Measurements from ENCODE around the gene DENND1A.

Gene DENND1A

DNA sequence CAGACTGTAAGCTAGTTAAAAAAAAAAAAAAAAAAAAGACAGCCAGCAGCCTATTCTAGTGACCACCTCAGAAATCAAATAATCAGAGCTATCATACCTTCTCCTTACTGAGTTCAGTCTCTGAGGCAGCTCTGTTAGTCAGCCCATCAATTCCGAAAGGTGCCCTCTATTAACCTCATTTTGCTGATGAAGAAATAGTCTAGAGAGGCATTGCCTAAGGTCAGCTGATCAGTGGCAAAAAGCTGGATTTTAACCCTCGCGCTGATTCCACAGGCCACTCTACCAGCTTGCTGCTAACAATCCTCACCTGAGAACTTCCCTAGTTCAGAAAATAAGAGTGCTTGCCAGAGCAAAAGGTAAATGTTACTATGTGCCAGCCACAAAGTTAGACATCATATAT, 172.0 kb downstream of the DENND1A start:
- TF ChIP-seq, protein P1, sequence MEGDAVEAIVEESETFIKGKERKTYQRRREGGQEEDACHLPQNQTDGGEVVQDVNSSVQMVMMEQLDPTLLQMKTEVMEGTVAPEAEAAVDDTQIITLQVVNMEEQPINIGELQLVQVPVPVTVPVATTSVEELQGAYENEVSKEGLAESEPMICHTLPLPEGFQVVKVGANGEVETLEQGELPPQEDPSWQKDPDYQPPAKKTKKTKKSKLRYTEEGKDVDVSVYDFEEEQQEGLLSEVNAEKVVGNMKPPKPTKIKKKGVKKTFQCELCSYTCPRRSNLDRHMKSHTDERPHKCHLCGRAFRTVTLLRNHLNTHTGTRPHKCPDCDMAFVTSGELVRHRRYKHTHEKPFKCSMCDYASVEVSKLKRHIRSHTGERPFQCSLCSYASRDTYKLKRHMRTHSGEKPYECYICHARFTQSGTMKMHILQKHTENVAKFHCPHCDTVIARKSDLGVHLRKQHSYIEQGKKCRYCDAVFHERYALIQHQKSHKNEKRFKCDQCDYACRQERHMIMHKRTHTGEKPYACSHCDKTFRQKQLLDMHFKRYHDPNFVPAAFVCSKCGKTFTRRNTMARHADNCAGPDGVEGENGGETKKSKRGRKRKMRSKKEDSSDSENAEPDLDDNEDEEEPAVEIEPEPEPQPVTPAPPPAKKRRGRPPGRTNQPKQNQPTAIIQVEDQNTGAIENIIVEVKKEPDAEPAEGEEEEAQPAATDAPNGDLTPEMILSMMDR (IDR thresholded peaks at IDR 0.05; ENCODE audit: control insufficient read depth, extremely low read depth, insufficient read depth) = no peak
- DNase-seq (ENCODE audit: low read depth) = no peak
- no peak overlapping the region for H3K4me3 ChIP-seq (ENCODE audit: low read depth, low read length)

DNA sequence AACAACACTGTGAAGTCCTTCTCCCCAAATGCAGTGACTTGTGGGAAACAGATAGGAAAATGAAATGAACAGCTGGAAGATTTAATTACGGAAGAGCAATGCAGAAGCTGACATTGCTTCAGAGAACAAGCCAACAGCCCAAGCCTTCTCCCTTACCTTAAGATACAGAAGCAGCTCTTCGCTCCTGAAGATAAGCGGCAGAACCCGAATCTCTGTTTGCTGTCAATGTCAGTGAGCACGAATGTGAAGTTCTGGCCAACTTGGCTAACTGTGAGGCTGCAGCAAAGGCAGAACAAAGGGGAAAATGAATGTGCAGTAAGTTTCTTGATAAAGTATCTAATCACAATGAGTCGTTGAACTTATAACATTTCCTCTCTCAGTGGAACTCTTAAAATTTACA, 172.4 kb downstream of the DENND1A start:
- H3K4me3 ChIP-seq (ENCODE audit: low read depth, low read length) = no peak overlapping the region
- TF ChIP-seq, protein P1 (IDR thresholded peaks at IDR 0.05; ENCODE audit: control insufficient read depth, extremely low read depth, insufficient read depth) = no peak
- no peak for DNase-seq (ENCODE audit: low read depth)

DNA sequence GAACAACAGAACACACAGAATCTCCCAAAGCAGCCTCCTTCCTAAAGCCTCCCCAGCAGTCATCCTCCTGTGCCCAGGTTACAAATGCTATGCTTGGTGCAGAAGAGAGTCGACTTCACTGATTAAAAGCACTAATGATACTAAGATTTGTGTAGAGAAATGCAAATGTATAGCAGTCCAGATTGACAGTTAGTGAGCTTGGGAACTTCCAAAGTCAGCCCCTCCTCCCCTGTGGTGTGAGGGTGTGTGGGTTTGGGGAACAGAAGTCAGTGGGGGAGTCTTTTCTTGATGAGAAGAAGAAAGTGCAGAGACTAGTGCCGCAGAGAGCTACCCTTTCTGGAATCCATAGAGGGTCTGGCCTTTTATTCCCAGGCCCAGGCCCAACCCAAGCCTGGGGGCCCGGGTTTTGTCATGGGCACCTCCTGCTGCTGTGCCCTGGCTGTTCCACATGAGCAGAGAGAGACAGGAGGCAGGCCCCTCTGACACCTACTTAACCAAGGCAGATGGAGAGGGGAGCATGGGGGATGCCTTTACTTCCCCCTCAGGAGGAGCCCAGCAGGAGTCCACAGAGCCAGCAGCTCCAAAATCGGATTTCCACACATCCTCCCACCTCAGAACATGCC, 173.3 kb downstream of the DENND1A start:
- TF ChIP-seq, protein P1 (IDR thresholded peaks at IDR 0.05; ENCODE audit: control insufficient read depth, extremely low read depth, insufficient read depth) = no peak
- H3K4me3 ChIP-seq (ENCODE audit: low read depth, low read length) = no peak overlapping the region

DNA sequence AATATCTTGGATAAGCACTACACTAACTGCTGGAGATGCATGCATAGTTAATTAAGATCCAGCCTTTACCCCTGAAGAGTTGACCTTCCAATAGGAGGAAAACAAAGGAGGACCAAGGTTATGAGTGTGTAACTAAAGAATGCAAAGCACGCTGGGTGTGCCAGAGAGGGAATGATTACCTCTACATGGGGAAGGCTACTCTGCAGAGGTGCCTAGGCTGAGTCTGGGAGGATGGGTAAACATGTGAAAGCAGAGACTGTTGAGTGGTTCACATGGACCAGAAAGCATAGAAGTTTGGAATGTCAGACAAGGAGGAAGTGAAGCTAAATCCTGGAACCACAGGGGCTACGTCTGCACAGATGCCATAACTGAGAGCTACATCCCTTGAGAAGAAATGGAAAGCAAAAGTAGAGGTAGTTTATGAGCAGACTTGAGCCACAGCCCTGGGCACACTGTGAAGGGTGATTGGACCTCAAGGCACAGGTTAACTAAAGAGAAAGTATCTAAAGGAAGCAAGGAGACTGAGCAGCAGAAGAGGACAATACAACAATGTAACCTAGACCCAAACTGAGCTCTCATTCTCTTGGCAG, 176.2 kb downstream of the DENND1A start:
- TF ChIP-seq, protein P1 (IDR thresholded peaks at IDR 0.05; ENCODE audit: control insufficient read depth, extremely low read depth, insufficient read depth) = no peak
- DNase-seq (ENCODE audit: low read depth) = no peak

More for the DNA sequence above, 173.3 kb downstream of the DENND1A start:
- no peak for DNase-seq (ENCODE audit: low read depth)

DNA sequence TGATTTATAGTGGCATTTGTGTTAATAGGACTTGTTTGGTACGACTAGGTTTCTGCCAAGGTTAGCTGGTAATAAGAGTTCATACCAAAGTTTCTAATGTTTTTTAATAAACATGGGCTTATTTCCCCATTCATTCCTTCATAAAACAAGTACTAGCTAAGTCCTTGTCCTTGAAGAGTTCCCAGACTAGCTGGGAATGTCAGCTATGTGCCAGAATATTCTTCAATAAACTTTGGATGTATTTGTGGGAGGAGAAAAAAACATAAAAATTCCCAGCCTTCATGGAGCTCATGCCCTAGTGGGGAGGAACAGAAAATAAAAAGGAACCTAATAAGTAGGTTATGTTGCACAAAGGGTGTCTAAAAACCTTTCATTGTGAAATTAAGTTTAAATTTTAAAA, 176.9 kb downstream of the DENND1A start:
- H3K4me3 ChIP-seq (ENCODE audit: low read depth, low read length) = no peak overlapping the region
- no peak for DNase-seq (ENCODE audit: low read depth)
- TF ChIP-seq, protein P1 (IDR thresholded peaks at IDR 0.05; ENCODE audit: control insufficient read depth, extremely low read depth, insufficient read depth) = no peak

More for the DNA sequence above, 176.2 kb downstream of the DENND1A start:
- H3K4me3 ChIP-seq (ENCODE audit: low read depth, low read length) = no peak overlapping the region

DNA sequence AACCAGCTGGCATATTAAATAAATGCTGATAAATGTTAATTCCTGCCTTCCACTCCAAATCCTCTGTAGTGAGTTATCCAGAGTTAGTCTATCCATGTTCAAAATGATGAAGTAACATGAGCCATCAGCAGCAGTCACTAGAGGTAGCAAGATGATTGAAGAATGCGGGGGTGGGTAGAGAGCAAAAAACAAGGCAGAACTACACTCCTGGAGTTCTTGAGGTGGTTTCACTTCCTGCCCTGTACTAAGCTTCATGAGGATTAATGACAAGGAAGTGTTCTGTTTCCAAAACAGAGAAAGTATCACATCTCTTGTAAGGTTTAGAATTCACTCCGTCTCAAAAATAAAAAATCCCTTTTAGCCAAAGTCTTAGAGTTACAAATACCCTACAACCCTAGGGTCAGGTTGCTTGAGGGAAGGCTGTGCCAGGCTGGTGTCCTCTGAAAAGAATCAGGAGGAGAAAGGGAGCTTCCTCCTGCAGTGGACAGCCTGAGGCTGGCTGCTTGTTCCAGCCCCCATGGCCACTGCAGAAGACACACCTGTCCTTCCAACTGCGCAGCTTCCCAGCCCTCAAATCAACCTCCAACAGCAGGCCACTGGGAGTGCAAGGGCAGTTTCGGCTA, 180.2 kb downstream of the DENND1A start:
- DNase-seq (ENCODE audit: low read depth) = no peak
- no peak overlapping the region for H3K4me3 ChIP-seq (ENCODE audit: low read depth, low read length)
- TF ChIP-seq, protein P1 (IDR thresholded peaks at IDR 0.05; ENCODE audit: control insufficient read depth, extremely low read depth, insufficient read depth) = no peak

All from LNCaP clone FGC (cell line).